Tibial artery (tissue), 4 donors: ENCODE results near the gene HCRTR1.
"Not testable (repeated sequence)": the region's sequence is repeated elsewhere in the genome, so short reads cannot be mapped to it uniquely, and the experiment has no call there.

Experiments
- DNase-seq, 2 donors: peaks; one replicate each; pipeline ENCODE4 v3.0.0-alpha.2; 2019
- H3K27ac ChIP-seq, 2 donors: fragments of 200-600 bp; sonication (generic) in 1 of 2; 1 replicate in 1 of 2; 2 replicates in 1 of 2; pipeline ENCODE4 v1.5.1; 2018 to 2019; ENCODE audit warnings: mild to moderate bottlenecking in 1 of 2
- H3K27me3 ChIP-seq, 2 donors: fragments of 200-600 bp; sonication (generic) in 1 of 2; one replicate each; pipeline versions ENCODE4 v1.5.1 to v1.6.0; 2016 to 2019
- H3K36me3 ChIP-seq, 3 donors: fragments of 200-600 bp; sonication (generic) in 2 of 3; one replicate each; pipeline ENCODE4 v1.5.1; 2016 to 2019; ENCODE audit warnings: mild to moderate bottlenecking in 2 of 3
- H3K4me1 ChIP-seq, 4 donors: fragments of 200-600 bp; sonication (generic) in 2 of 4; 1 replicate in 3 of 4; 2 replicates in 1 of 4; pipeline ENCODE4 v1.5.1; 2016 to 2019
- H3K4me3 ChIP-seq, 2 donors: fragments of 200-600 bp; sonication (generic) in 1 of 2; 1 replicate in 1 of 2; 2 replicates in 1 of 2; pipeline ENCODE4 v1.5.1; 2018 to 2019; ENCODE audit warnings: mild to moderate bottlenecking in 2 of 2
- H3K9me3 ChIP-seq, 3 donors: fragments of 200-600 bp; sonication (generic) in 1 of 3; one replicate each; pipeline ENCODE4 v1.5.1; 2016 to 2019
- intact Hi-C: fragments of 100-400 bp; cut with DNase I; formaldehyde crosslinking; loops from one replicate; pipeline ENCODE4 v1.15.0; 2023; ENCODE audit warnings: low total_unique reads
- TF ChIP-seq, protein P1 (sequence below), 2 experiments: fragments of 200-600 bp in 1 of 2; fragments of 450-650 bp in 1 of 2; IDR thresholded peaks; one replicate each; pipeline ENCODE4 v1.5.1; 2017 to 2019; ENCODE audit warnings: antibody characterized with exemption in 2 of 2, mild to moderate bottlenecking in 1 of 2, moderate library complexity in 1 of 2

Gene HCRTR1

DNA sequence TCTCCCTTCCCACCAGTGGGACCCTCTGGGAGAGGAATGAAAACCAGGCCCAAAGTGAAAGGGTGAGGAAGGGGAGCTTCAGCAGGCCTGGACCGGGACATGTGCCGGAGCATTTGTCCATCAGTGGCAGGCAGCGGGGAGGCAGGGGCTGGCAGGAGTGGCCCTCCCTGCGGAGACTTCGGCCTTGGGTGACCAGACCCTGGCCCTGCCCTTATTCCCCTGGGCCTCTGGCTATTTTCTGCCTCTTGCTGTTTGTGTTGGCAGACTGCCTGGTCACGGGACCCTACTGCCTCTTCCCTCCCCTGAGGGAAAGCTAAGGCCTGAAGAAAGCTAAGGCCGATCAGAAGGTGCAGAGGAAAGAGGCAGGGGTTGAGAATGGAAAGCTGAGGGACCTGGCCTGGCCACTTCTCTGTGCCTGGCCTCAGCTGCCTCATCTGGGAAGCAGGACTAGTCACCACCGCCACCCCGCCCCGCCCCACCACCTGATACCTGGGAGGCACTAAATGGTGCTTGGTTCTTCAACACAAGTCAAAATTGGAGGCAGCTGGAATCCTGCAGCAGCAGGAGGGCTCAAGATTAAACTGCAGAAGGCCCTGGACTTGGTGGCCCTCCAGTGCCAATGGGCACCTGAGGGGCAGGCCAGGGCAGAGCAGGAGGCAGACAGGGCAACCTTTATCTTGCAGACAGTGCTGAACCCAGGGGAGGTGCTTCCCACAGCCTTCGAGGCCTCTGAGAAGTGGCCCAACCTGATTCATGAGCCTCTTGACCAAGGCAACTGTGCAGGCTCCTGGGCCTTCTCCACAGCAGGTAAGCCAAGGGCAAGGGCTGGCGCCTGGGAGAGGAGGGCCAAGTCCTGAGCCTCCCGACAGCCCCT is 33.3 kb upstream of the HCRTR1 start:
- no peaks in the 10 kb centered on the region for H3K27me3 ChIP-seq
- intact Hi-C loops, result no loop called here
- H3K36me3 ChIP-seq, result peaks cover 34 to 50% (median 45%) of the 10 kb centered on the region in 3 donors
- H3K9me3 ChIP-seq, result no peaks in the 10 kb centered on the region
- H3K4me1 ChIP-seq, result peaks cover 0 to 99% (median 91%) of the 10 kb centered on the region in 4 donors
- H3K27ac ChIP-seq, result peak overlapping the region; percentile 87 to 91
- TF ChIP-seq, protein P1, sequence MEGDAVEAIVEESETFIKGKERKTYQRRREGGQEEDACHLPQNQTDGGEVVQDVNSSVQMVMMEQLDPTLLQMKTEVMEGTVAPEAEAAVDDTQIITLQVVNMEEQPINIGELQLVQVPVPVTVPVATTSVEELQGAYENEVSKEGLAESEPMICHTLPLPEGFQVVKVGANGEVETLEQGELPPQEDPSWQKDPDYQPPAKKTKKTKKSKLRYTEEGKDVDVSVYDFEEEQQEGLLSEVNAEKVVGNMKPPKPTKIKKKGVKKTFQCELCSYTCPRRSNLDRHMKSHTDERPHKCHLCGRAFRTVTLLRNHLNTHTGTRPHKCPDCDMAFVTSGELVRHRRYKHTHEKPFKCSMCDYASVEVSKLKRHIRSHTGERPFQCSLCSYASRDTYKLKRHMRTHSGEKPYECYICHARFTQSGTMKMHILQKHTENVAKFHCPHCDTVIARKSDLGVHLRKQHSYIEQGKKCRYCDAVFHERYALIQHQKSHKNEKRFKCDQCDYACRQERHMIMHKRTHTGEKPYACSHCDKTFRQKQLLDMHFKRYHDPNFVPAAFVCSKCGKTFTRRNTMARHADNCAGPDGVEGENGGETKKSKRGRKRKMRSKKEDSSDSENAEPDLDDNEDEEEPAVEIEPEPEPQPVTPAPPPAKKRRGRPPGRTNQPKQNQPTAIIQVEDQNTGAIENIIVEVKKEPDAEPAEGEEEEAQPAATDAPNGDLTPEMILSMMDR (IDR thresholded peaks at IDR 0.05), result no peak
- peak overlapping the region; percentile 27 to 34 for H3K4me3 ChIP-seq
- peak; percentile 87 to 98 for DNase-seq

DNA sequence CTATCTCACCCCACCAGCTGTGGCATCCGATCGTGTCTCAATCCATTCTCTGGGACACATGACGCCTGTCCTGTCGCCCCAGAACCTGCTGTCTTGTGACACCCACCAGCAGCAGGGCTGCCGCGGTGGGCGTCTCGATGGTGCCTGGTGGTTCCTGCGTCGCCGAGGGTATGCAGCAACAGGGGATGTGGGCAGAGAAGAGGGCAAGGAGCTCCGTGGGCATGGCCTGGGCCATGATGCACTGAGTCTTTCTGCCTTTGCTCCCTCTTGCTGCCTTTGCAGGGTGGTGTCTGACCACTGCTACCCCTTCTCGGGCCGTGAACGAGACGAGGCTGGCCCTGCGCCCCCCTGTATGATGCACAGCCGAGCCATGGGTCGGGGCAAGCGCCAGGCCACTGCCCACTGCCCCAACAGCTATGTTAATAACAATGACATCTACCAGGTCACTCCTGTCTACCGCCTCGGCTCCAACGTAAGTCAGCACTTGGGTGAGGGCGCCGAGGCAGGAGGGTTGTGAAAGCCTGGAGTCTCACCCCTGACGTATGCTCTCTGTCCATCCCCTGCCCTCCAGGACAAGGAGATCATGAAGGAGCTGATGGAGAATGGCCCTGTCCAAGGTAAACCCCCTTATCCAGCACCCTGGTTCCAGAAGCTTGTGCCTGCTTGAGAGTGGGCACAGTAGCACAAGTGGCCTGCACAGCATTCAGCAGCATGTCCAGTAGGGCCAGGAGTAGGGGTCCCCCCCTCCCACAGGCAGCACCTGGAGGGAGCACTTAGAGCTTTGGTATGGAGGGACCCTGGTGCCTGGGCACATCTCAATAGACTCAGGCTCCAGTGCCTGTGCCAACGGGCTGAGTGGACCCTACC is 32.4 kb upstream of the HCRTR1 start:
- Histone ChIP-seq H3K4me3 (peak overlapping the region; percentile 27 to 34), H3K27ac (peak overlapping the region; percentile 87 to 91), H3K36me3 (peaks cover 30 to 50% (median 45%) of the 10 kb centered on the region in 3 donors), H3K4me1 (peaks cover 0 to 98% (median 90%) of the 10 kb centered on the region in 4 donors), H3K9me3 (no peaks in the 10 kb centered on the region), H3K27me3 (no peaks in the 10 kb centered on the region)
- TF ChIP-seq, protein P1 (IDR thresholded peaks at IDR 0.05), result no peak
- intact Hi-C loops, result no loop called here
- DNase-seq, result peak in 1 of 2 donors; percentile 67

DNA sequence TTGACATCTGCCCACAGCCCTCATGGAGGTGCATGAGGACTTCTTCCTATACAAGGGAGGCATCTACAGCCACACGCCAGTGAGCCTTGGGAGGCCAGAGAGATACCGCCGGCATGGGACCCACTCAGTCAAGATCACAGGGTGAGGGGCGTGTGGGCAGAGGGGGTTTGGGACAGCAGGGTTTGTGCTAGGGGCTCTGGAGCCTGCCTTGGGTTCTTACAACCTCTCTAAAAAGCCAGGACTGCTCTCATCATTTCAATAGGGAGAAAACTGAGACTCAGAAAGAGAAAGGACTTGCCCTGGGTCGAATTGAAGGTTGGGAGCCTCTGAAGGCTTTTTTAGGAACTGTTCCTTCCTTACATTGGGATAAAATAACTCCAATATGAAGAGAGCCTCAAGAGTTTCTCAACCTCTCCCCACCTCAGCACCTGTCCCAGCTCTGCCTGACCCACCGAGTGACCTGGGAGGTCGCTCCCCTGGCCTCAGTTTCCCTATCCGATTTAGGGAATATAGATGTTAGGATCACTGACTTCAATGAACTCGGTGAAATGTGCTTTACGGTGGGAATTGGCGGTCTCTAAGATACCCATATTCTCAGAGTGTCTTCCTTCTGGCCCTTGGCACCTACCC is 31.6 kb upstream of the HCRTR1 start:
- Histone ChIP-seq H3K4me3 (peak overlapping the region; percentile 27 to 34), H3K4me1 (peaks cover 0 to 97% (median 87%) of the 10 kb centered on the region in 4 donors)

DNA sequence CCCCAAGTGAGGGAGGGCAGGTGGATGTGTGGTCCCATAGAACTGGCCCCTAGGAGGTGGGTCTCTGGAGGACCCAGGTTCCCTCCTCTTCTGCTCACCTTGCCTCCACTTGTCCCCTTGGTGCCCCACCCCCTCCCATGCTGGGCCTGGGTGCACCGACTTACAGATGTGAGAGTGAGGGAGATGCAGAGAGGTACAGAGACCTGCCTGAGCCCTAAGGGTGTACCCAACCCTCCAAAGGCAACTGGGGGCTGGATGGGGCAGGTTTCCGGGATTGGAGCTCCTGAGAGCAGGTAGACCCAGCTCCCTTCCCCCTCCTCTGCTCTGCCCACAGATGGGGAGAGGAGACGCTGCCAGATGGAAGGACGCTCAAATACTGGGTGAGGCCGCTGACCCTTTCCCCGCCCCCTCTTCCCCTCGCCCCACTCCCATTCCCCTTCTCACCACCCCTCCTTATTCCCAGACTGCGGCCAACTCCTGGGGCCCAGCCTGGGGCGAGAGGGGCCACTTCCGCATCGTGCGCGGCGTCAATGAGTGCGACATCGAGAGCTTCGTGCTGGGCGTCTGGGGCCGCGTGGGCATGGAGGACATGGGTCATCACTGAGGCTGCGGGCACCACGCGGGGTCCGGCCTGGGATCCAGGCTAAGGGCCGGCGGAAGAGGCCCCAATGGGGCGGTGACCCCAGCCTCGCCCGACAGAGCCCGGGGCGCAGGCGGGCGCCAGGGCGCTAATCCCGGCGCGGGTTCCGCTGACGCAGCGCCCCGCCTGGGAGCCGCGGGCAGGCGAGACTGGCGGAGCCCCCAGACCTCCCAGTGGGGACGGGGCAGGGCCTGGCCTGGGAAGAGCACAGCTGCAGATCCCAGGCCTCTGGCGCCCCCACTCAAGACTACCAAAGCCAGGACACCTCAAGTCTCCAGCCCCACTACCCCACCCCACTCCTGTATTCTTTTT is 30.8 kb upstream of the HCRTR1 start:
- no peaks in the 10 kb centered on the region for H3K9me3 ChIP-seq
- H3K36me3 ChIP-seq, result peaks cover 30 to 50% (median 42%) of the 10 kb centered on the region in 3 donors
- peak overlapping the region; percentile 87 to 91 for H3K27ac ChIP-seq
- peaks cover 0 to 97% (median 83%) of the 10 kb centered on the region in 4 donors for H3K4me1 ChIP-seq
- TF ChIP-seq, protein P1 (IDR thresholded peaks at IDR 0.05), result no peak
- H3K4me3 ChIP-seq, result no peak overlapping the region
- no peaks in the 10 kb centered on the region for H3K27me3 ChIP-seq
- intact Hi-C loops, result no loop called here
- peak in 1 of 2 donors; percentile 72 for DNase-seq

More for the DNA sequence above, 31.6 kb upstream of the HCRTR1 start:
- TF ChIP-seq, protein P1 (IDR thresholded peaks at IDR 0.05), result no peak
- Histone ChIP-seq H3K27me3 (no peaks in the 10 kb centered on the region), H3K27ac (peak overlapping the region; percentile 87 to 91), H3K9me3 (no peaks in the 10 kb centered on the region), H3K36me3 (peaks cover 30 to 50% (median 45%) of the 10 kb centered on the region in 3 donors)
- no peak for DNase-seq
- intact Hi-C loops, result no loop called here

DNA sequence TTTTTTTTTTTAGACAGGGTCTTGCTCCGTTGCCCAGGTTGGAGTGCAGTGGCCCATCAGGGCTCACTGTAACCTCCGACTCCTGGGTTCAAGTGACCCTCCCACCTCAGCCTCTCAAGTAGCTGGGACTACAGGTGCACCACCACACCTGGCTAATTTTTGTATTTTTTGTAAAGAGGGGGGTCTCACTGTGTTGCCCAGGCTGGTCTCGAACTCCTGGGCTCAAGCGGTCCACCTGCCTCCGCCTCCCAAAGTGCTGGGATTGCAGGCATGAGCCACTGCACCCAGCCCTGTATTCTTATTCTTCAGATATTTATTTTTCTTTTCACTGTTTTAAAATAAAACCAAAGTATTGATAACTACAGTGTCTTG is 30.2 kb upstream of the HCRTR1 start:
- peak overlapping the region in 1 of 2 donors; percentile 3 for H3K4me3 ChIP-seq
- DNase-seq, H3K9me3 ChIP-seq, H3K27me3 ChIP-seq, intact Hi-C loops: not testable (repeated sequence)
- H3K36me3 ChIP-seq, result peaks cover 30 to 49% (median 38%) of the 10 kb centered on the region in 3 donors
- peak overlapping the region; percentile 87 to 91 for H3K27ac ChIP-seq
- H3K4me1 ChIP-seq, result peaks cover 0 to 97% (median 83%) of the 10 kb centered on the region in 4 donors
